C4-2B (cell line): ENCODE data around the gene SHKBP1.

Source experiments
- H3K27ac ChIP-seq: fragments of 450-650 bp; 2 replicates; pipeline ENCODE4 v1.5.1; 2017
- CTCF ChIP-seq: fragments of 450-650 bp; conservative IDR thresholded peaks from 2 replicates; pipeline ENCODE4 v1.5.1; 2017; ENCODE audit warnings: mild to moderate bottlenecking
- ZFX ChIP-seq: fragments of 450-650 bp; IDR thresholded peaks from 2 replicates; pipeline ENCODE4 v1.6.1; 2017

The SHKBP1 gene

DNA sequence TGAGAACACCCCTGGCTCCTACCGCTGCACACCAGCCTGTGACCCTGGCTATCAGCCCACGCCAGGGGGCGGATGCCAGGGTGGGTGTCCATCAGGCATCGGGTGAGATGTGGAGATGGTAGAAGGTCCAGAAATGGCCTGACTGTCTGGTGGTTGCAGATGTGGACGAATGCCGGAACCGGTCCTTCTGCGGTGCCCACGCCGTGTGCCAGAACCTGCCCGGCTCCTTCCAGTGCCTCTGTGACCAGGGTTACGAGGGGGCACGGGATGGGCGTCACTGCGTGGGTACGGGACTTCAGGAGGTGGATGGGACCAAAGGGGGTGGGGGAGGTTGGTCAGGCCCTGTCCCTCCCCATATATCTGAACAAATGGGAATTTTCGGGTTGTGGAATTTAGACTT lies 40.3 kb downstream of the SHKBP1 start:
- no peak for TF ChIP-seq ZFX
- TF ChIP-seq CTCF: no peak
- H3K27ac ChIP-seq: no peak overlapping the region

DNA sequence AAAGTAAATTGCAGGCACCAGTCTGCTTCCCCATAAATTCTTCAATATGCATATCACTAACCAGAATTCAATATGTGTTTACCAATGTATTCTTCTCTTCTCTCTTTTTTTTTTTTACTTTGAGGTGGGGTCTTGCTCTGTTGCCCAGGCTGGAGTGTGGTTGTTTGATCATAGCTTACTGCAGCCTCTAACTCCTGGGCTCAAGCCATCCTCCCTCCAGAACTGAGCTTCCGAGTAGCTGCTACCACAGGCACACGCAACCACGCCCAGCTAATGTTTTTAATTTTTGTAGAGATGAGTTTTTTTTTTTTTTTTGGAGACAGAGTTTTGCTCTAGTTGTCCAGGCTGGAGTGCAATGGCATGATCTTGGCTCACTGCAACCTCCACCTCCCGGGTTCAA lies 41.3 kb downstream of the SHKBP1 start:
- no peak overlapping the region for H3K27ac ChIP-seq
- TF ChIP-seq ZFX (no peak), CTCF (no peak)

DNA sequence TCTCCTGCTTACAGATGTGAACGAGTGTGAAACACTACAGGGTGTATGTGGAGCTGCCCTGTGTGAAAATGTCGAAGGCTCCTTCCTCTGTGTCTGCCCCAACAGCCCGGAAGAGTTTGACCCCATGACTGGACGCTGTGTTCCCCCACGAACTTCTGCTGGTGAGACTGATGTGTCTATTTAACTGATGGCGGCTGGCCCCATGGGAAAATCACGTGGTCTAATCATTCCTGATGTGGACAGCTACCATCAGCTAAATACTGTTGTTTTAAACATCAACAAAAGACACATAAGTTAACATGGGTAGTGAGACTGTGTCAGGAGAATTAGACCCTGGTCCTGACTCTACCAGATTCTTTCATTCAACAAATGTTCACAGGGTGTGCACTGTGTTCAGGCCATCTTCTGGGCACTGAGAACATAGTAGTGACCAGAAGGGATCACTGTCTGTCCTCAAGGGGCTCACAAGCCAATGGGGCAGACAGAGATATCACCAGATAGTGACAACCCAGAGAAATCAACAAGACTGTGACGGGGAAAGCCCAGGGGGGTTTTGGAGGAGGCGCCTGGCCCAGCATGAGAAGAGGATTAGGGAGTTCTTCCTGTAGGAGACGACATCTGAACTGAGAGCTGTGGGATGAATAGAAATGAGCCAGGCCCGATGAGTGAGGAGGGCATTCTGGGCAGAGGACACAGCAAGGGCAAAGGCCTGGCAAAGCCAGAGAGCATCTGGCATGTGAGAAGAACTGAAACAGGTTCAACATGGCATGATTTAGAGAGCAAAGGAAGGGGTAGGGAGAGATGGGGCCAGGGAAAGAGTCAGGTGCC lies 42.9 kb downstream of the SHKBP1 start:
- H3K27ac ChIP-seq: no peak overlapping the region
- TF ChIP-seq CTCF: no peak
- TF ChIP-seq ZFX: no peak

DNA sequence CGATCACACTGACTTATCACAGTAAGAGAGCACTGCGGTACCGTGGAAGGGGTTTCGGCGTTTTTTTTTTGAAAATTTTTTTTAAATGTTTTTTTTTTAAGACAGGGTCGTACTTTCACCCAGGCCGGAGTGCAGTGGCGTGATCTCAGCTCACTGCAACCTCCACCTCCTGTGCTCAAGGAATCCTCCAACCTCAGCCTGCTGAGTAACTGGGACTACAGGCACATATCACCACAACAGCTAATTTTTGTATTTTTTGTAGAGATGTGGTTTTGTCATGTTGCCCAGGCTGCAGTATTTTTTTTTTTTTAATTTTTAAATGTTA lies 43.5 kb downstream of the SHKBP1 start:
- TF ChIP-seq CTCF: no peak
- TF ChIP-seq ZFX: no peak
- H3K27ac ChIP-seq: no peak overlapping the region

- TF ChIP-seq CTCF (no peak), ZFX (no peak)
Measured at GRCh38 chr19:40621283-40621682, 44.6 kb downstream of the SHKBP1 start.

DNA sequence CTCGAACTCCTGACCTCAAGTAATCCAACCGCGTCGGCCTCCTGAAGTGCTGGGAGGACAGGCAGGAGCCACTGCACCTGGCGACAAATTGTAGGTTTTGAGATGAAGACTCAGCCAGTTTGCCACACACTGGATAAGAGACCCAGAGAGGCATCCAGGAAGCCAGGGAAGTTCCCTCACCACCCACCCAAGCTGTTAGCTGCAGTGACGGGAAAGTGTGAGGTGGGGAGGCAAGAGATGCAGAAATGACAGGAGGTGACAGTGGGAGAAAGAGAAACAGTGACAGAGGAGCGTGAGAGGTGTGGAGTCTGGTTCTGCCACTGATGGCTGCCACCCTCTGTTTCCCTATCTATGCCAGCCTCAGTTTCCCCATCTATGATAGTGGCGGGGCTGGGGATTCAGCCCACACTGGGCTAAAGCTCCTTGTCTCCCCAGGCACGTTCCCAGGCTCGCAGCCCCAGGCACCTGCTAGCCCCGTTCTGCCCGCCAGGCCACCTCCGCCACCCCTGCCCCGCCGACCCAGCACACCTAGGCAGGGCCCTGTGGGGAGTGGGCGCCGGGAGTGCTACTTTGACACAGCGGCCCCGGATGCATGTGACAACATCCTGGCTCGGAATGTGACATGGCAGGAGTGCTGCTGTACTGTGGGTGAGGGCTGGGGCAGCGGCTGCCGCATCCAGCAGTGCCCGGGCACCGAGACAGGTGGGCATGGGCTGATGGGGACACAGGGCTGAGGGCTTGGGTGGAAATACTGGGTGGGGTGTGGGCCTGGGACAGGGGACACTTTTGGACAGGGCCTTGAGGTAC lies 45.5 kb downstream of the SHKBP1 start:
- TF ChIP-seq ZFX: no peak
- TF ChIP-seq CTCF: no peak
- no peak overlapping the region for H3K27ac ChIP-seq

More at GRCh38 chr19:40621283-40621682, 44.6 kb downstream of the SHKBP1 start:
- no peak overlapping the region for H3K27ac ChIP-seq

GRCh38 chr19:40622773-40623075 lies 46.1 kb downstream of the SHKBP1 start:
- TF ChIP-seq CTCF: no peak
- no peak for TF ChIP-seq ZFX
- H3K27ac ChIP-seq: no peak overlapping the region
